HT-29 (cell line): ENCODE measurements around the gene GLI1. TPM values are rescaled to one million over a fixed set of nuclear protein-coding genes. Genes with fewer than 3 reads are reported as not detected.
"Not testable (repeated sequence)": the region's sequence is repeated elsewhere in the genome, so short reads cannot be mapped to it uniquely, and the experiment has no call there.

Experiments used
- DNase-seq: peaks from one replicate; pipeline ENCODE4 v3.0.0-alpha.2; 2015; ENCODE audit warnings: low spot score
- total RNA-seq: library from RNA; depleted of rRNA; stranded (reverse); fragments of >200 nt; shearing (Covaris generic); gene quantifications from 2 replicates; pipeline ENCODE4 v1.2.3, GENCODE V29; 2014

GLI1 gene
- total RNA-seq, 1 experiment from 2014 or later: 4.2 TPM

DNA sequence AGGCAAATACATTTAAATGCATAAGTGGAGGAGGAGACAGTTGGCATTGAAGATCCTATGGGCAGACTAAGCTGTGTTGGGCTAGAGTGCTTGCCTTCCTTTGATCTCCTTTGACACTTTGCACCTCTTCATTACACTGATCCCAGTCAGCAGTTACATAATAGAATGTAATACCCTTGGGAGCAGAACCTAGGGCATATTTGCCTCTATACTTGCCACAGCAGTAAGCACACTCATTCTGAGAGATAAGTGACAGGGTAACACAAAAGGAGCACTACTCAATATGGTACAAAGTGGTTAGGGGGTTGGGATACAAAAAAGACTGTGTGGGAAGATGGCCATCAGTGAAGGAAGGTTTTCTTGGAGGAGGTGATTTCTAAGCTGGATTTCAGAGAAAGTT is 37.2 kb downstream of the GLI1 start:
- DNase-seq: no peak

DNA sequence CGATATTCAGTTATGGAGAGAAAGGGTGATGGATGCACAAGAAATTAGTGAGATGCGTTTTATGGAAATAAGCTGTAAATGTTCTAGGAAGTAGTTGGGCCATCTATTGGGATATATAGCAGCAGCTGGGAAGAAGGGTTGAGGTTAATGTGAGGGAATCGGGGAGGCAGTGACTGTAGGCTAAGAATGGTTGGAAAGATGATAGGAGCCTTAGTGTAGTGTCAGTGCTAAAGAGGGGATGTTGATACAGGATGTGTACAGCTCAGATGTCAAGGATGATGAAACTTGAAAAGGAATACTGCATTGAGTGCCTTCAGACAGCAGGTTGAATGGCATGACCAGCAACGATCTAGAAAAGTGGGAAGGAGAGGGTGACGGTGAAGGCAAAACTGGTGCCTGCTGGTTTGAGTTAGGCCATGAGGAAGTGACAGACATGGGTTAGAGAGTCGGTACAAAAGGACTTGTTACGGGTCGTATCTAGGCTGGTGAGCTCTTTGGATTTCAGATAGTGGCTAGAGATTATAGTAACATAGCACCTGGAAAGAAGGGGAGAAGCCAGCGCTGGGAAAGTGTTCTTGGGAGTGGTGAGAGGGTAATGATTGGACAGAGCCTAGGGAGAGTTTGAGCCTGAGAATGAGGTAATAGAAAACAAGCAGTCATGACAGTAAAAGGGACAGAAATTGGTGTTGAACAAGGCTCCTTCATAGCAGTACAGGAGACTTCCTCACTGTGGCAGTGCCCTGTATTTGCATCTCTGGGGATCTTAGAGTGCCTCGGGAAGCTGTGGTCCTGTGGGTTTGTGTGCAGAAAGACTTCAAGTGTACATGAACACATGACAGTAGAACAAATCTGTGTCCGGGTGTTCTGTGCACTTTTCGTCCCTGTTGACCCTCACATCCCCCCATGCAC is 37.9 kb downstream of the GLI1 start:
- no peak for DNase-seq

DNA sequence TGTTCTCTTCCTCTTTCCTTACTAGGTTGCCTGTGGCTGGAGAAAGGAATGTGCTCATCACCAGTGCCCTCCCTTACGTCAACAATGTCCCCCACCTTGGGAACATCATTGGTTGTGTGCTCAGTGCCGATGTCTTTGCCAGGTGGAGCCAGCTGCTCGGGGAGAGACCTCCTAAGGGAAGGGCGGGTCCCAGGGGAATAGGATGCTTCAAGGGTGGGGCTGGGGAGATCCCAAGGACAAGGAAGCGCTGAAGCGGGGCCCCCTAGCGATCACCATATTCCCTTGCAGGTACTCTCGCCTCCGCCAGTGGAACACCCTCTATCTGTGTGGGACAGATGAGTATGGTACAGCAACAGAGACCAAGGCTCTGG is 38.5 kb downstream of the GLI1 start:
- DNase-seq: no peak

GRCh38 chr12:57498571-57498970 is 39.0 kb downstream of the GLI1 start:
- no peak for DNase-seq

GRCh38 chr12:57500213-57500612 is 40.6 kb downstream of the GLI1 start:
- DNase-seq: no peak

DNA sequence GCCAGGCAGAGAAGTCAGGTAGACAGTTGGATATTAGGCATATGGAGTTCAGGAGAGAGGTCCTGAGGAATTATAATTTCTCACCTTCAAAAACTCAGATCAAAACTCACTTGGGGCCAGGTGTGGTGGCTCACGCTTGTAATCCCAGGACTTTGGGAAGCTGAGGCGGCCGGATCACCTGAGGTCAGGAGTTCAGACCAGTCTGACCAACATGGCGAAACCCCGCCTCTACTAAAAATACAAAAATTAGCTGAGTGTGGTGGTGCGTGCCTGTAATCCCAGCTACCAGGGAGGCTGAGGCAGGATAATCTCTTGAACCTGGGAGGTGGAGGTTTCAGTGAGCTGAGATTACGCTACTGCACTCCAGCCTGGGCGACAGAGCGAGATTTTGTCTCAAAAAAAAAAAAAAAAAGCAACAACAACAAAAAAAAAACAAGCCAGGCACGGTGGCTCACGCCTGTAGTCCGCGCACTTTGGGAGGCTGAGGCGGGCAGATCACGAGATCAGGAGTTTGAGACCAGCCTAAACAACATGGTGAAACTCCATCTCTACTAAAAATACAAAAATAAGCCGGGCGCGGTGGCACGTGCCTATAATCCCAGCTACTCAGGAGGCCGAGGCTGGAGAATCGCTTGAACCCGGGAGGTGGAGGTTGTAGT is 42.9 kb downstream of the GLI1 start:
- DNase-seq: not testable (repeated sequence)

DNA sequence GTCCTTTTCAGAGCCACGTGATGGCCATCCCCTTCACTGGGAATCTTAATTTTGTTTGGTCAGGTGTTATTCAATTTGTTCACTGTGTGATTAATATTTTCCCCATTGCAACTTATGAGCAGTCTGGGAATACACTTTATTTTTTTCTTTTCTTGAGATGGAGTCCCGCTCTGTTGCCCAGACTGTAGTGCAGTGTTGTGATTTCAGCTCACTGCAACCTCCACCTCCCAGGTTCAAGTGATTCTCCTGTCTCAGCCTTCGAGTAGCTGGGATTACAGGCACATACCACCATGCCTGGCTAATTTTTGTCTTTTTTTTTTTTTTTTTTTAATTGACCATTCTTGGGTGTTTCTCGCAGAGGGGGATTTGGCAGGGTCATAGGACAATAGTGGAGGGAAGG is 47.0 kb downstream of the GLI1 start:
- not testable (repeated sequence) for DNase-seq

DNA sequence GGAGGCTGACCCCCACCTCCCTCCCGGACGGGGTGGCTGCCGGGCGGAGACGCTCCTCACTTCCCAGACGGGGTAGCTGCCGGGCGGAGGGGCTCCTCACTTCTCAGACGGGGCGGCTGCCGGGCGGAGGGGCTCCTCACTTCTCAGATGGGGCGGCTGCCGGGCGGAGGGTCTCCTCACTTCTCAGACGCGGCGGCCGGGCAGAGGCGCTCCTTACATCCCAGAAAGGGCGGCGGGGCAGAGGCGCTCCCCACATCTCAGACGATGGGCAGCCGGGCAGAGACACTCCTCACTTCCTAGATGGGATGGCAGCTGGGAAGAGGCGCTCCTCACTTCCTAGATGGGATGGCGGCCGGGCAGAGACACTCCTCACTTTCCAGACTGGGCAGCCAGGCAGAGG is 48.2 kb downstream of the GLI1 start:
- DNase-seq: not testable (repeated sequence)

GRCh38 chr12:57511161-57511560 is 51.6 kb downstream of the GLI1 start:
- DNase-seq: no peak

DNA sequence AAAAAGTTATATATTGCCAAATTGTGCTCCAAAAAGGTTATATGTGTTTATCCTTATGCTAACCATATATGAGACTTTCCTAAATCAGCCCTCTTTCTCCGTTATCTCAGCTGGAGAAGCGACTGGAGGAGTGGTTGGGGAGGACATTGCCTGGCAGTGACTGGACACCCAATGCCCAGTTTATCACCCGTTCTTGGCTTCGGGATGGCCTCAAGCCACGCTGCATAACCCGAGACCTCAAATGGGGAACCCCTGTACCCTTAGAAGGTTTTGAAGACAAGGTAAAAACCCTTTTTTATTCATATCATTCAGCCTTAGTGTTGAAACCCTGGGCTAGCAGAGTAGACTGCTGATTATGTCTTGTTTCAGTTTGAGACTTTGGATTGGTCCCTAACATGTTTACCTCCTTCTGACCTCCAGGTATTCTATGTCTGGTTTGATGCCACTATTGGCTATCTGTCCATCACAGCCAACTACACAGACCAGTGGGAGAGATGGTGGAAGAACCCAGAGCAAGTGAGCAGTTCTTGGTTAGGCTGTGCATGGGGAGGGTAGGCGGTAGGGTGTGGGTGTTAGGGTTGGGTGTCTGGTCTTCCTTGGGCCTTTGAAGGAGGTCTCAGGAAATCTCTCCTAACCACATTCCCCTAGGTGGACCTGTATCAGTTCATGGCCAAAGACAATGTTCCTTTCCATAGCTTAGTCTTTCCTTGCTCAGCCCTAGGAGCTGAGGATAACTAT is 52.2 kb downstream of the GLI1 start:
- no peak for DNase-seq

DNA sequence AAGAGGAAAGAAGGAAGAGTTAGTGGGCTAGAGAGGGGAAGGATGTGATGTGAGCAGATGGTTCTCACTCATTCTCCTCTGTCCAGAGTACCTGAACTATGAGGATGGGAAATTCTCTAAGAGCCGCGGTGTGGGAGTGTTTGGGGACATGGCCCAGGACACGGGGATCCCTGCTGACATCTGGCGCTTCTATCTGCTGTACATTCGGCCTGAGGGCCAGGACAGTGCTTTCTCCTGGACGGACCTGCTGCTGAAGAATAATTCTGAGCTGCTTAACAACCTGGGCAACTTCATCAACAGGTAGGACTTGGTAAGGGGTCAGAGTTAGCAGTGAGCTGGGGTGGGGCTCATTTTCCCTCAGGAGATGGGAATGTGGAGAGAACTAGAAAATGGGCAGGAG is 53.1 kb downstream of the GLI1 start:
- DNase-seq: no peak

GRCh38 chr12:57513266-57513665 is 53.7 kb downstream of the GLI1 start:
- DNase-seq: no peak

GRCh38 chr12:57513677-57514076 is 54.1 kb downstream of the GLI1 start:
- DNase-seq: not testable (repeated sequence)

GRCh38 chr12:57514246-57514645 is 54.7 kb downstream of the GLI1 start:
- not testable (repeated sequence) for DNase-seq

- DNase-seq: no peak
Observed at GRCh38 chr12:57514720-57515407, 55.3 kb downstream of the GLI1 start.

DNA sequence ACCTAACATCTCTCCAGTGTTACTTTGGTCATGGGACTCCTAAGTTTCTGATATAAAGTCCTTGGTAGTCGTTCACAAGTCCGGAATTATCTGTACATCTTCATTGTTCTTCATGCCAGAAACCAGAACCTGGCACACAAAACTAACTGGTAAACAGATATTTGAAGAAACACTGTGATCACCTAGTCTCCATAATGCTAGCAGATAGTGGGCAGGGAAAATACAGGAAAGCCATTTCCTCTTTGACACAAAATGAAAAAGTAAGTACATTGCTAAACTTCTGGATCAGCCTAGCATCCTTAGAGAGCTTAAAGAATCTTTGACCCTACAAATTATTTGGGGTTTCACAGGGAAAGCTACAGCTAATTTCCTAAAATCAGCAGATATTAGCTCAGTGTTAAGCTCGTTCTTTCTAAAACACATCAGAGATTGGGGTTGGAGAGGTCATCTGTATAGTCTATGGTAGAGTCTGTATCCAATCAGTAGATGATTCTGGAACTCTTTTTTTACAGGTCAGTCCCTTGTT is 55.9 kb downstream of the GLI1 start:
- no peak for DNase-seq

DNA sequence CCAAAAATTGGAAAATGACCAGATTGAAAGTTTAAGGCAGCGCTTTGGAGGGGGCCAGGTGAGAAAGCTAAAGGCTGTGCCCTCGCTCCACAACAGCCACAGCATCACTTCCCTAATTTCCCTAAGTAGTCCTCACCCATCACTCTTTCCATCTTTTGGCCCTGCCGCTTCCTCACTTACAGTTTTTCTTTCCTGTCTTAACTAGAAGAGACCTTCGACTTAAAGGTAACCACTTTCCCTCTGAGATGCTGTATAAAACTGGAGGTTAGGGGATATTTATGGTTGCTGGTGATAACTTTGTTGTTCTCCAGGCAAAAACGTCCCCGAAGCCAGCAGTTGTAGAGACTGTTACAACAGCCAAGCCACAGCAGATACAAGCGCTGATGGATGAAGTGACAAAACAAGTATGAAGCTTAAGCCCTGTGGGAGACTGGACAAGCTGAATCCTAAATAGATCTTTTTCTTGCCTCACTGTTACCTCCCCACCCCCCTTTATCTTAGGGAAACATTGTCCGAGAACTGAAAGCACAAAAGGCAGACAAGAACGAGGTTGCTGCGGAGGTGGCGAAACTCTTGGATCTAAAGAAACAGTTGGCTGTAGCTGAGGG is 56.5 kb downstream of the GLI1 start:
- DNase-seq: no peak

DNA sequence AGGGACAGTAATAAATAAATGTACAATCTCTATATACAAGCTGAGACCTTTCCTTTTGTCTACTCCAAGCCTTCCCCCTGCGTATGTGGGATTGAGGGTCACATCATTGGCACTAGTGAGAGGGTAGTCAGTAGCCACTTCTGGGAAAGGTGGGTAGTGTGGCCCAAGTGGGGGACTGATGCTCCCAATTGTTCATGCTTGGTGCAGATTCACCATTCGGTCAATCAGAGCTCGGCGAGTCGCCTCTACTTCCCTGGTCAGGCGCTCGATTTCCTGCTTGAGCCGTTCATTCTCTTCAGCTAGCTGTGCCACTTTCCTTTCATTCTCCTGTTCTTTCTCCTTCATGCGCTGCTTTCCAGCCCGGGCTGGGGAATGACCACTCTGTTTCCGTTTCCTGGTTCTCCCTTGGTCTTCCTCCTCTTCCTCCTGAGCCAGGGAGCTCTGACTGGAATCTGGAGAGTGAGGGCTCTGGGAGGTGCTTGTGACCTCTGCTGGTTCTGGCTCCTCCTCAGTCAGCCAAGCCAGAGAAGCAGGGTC is 57.1 kb downstream of the GLI1 start:
- no peak for DNase-seq

DNA sequence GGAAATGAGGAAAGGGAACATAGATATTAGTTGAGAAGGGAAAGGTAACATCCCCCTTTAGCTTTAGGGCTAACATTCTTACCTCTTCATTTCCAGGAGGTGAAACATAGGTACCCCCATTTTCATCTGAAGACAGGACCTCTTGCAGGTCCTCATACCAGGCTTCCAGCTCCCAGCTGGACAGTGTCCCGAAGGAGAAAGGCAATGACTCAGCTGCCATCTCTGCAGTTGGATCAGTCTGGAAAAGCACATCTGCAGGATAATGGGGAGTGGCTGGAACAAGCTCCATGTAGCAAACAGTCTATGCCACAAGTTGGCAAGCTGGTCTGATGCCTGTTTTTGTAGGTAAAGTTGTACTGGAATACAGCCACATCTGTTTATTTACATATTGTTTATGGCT is 57.6 kb downstream of the GLI1 start:
- DNase-seq: no peak

DNA sequence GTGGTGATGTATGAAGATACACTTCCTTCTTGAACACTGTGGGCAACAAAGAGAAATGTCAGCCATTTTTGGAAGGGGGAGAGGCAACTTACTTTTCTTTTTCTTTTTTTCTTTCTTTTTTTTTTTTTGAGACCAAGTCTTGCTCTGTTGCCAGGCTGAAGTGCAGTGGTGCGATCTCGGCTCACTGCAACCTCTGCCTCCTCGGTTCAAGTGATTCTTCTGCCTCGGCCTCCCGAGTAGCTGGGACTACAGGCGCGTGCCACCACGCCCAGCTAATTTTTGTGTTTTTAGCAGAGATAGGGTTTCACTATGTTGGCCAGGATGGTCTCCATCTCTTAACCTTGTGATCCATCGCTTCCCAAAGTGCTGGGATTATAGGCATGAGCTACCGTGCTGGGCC is 58.1 kb downstream of the GLI1 start:
- not testable (repeated sequence) for DNase-seq
